Astrocyte of the cerebellum (primary cell): Measurements from ENCODE around the gene HECTD4.

Source experiments
- DNase-seq: peaks from one replicate; pipeline ENCODE4 v3.0.0-alpha.2; 2011; ENCODE audit warnings: low read depth
- H3K4me3 ChIP-seq: 2 replicates; pipeline ENCODE4 v1.5.1; 2011; ENCODE audit warnings: mild to moderate bottlenecking, low read depth, low read length, moderate library complexity
- CTCF ChIP-seq: IDR thresholded peaks from 2 replicates; pipeline ENCODE4 v1.5.1; 2012; ENCODE audit warnings: low read length, low read depth, moderate library complexity, mild to moderate bottlenecking; ENCODE audit errors: missing control alignments
- in situ Hi-C: cut with HindIII; loops from 2 replicates; pipeline ENCODE4 v1.10.0; 2017; ENCODE audit warnings: low sequenced_read_pairs

HECTD4 gene

DNA sequence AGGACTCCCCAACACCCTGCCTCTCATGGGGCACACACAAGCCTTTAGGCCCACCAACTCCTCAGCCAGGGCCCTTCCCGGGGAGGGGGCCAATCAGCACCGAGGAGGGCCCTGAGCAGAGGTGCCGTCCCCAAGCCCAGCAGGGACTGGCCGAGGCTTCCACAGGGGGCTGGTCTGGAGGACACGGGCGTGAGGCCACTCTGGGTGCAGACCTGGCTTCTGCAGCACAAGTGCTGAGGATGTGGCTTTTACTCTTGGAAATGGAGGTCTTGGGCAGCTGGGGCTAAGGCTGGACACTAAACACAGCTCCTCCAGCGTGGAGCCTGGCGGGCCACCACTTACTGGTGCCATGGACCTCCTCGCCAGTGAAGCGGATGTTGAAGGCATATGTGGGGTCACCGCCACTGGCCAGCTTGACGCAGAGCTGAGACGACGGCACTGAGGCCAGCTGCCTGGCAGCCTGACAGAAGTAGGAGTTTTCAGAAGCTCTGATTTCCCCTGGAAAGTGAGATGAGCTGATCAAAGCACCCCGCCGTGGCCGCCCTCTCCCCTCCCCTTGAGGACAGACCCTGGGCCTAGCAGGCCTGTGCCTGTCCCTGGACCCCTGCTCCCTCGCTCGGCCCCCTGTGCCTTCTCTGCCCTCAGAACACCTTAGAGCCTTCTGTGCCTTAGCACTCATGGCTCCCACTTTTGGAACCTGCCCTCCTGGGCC lies 212.9 kb downstream of the HECTD4 start:
- in situ Hi-C loops: no loop called here
- no peak for TF ChIP-seq CTCF
- DNase-seq: no peak
- no peak overlapping the region for H3K4me3 ChIP-seq

- no peak for TF ChIP-seq CTCF
- H3K4me3 ChIP-seq: no peak overlapping the region
- no peak for DNase-seq
- in situ Hi-C loops: no loop called here
Measured at GRCh38 chr12:112168561-112168971, 213.7 kb downstream of the HECTD4 start.

DNA sequence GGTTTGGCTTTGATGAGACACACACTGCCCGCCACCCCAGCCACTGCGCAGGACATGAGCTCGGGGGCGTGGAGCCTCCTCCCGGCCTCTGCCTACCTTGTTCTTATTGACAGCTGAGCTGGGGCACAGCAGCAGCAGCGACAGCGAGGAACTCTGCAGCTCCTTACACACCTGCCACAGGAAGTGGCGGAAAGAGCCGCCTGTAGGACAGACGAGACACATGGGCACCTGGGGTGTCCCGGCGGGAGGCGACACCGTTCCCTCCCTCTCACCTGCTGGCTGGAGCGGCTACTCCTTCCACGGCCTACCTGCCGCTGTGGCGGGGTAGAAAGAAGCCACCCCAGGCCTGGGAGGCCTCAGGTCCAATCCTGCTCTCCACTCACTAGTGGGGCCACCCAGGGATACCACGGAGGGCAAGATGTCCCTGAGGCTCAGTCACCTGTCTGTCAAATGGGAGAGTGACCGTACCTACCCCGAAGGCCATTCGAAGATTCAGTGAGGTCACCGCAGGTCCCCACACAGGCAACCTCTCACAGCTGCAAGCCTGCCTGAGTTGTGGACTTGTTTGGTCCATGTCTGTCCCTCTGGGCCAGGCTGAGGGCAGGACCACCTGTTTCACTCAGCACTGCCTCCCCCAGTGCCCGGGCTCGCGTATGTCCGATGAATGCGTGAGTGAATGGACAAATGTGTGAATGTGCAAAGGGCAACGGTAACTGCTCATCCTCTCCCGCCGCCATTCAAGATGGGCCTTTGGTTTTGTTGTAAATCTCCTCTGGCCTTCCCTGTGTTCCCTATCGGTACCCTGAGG lies 214.3 kb downstream of the HECTD4 start:
- no peak for TF ChIP-seq CTCF
- no peak overlapping the region for H3K4me3 ChIP-seq
- in situ Hi-C loops: no loop called here
- no peak for DNase-seq

GRCh38 chr12:112167031-112167461 lies 215.2 kb downstream of the HECTD4 start:
- TF ChIP-seq CTCF: no peak
- in situ Hi-C loops: no loop called here
- H3K4me3 ChIP-seq: no peak overlapping the region
- no peak for DNase-seq

GRCh38 chr12:112166051-112167015 lies 215.9 kb downstream of the HECTD4 start:
- in situ Hi-C loops: no loop called here
- TF ChIP-seq CTCF: no peak
- H3K4me3 ChIP-seq: no peak overlapping the region
- no peak for DNase-seq

- H3K4me3 ChIP-seq: no peak overlapping the region
- DNase-seq: no peak
- in situ Hi-C loops: no loop called here
- TF ChIP-seq CTCF: no peak
Measured at GRCh38 chr12:112165624-112166023, 216.6 kb downstream of the HECTD4 start.
